ENCODE results near the gene IGF1.

The IGF1 gene

GRCh38 chr12:102496591-102496990 lies 16.2 kb upstream of the IGF1 start:
- no peak for DNase-seq (ENCODE audit: low spot score)

- DNase-seq (ENCODE audit: low spot score) = no peak
These were observed 6.9 kb upstream of the IGF1 start for GRCh38 chr12:102487226-102487625.

- DNase-seq (ENCODE audit: low spot score) = no peak
These were observed 5.8 kb upstream of the IGF1 start for GRCh38 chr12:102486153-102486552.

GRCh38 chr12:102484428-102484958 lies 4.1 kb upstream of the IGF1 start:
- peak; percentile 53 for DNase-seq (ENCODE audit: low spot score)

GRCh38 chr12:102484017-102484416 lies 3.7 kb upstream of the IGF1 start:
- DNase-seq (ENCODE audit: low spot score) = no peak

- DNase-seq (ENCODE audit: low spot score) = no peak
These were observed 3.1 kb upstream of the IGF1 start for GRCh38 chr12:102483466-102483865.

- no peak for DNase-seq (ENCODE audit: low spot score)
These were observed 1.5 kb upstream of the IGF1 start for GRCh38 chr12:102481705-102482425.

- DNase-seq (ENCODE audit: low spot score) = no peak
These were observed 424 bp downstream of the IGF1 start for GRCh38 chr12:102479939-102480338.

GRCh38 chr12:102479099-102479885 lies 1.1 kb downstream of the IGF1 start:
- no peak for DNase-seq (ENCODE audit: low spot score)

- DNase-seq (ENCODE audit: low spot score) = no peak
These were observed 1.8 kb downstream of the IGF1 start for GRCh38 chr12:102478405-102479098.

- DNase-seq (ENCODE audit: low spot score) = no peak
These were observed 5.0 kb downstream of the IGF1 start for GRCh38 chr12:102475355-102475754.

- DNase-seq (ENCODE audit: low spot score) = no peak
These were observed 5.8 kb downstream of the IGF1 start for GRCh38 chr12:102474438-102475064.

- DNase-seq (ENCODE audit: low spot score) = no peak
These were observed 7.9 kb downstream of the IGF1 start for GRCh38 chr12:102472496-102472895.

GRCh38 chr12:102471556-102471955 lies 8.8 kb downstream of the IGF1 start:
- no peak for DNase-seq (ENCODE audit: low spot score)

- no peak for DNase-seq (ENCODE audit: low spot score)
These were observed 9.4 kb downstream of the IGF1 start for GRCh38 chr12:102470945-102471344.

GRCh38 chr12:102468261-102468915 lies 12.0 kb downstream of the IGF1 start:
- DNase-seq (ENCODE audit: low spot score) = no peak

- DNase-seq (ENCODE audit: low spot score) = no peak
These were observed 14.4 kb downstream of the IGF1 start for GRCh38 chr12:102465762-102466560.

- DNase-seq (ENCODE audit: low spot score) = no peak
These were observed 16.6 kb downstream of the IGF1 start for GRCh38 chr12:102463659-102464249.

GRCh38 chr12:102462795-102463465 lies 17.4 kb downstream of the IGF1 start:
- no peak for DNase-seq (ENCODE audit: low spot score)

- DNase-seq (ENCODE audit: low spot score) = no peak
These were observed 18.0 kb downstream of the IGF1 start for GRCh38 chr12:102462386-102462785.
